HCT116 (cell line): ENCODE data around the gene MED9. TPM values are rescaled to one million over a fixed set of nuclear protein-coding genes. Genes with fewer than 3 reads are reported as not detected.

Experiments
- ATAC-seq: fragments of 200-7000 bp; cut with Tn5 transposase; 2 replicates; pipeline ENCODE4 v1.9.1; 2020; ENCODE audit warnings: mild to moderate bottlenecking, moderate library complexity
- BruUV-seq: library from RNA; stranded (reverse); fragments of 400-500 nt; replicated peaks from 2 replicates; lab custom pipeline; 2021; lab: Mats Ljungman, UMichigan
- CTCF ChIA-PET: fragments of 300-600 bp; sonication (Branson Sonifier 250); formaldehyde crosslinking; loops from one replicate; lab custom pipeline; 2021; ENCODE audit warnings: antibody characterized with exemption; lab: Charles Lee
- POLR2A ChIA-PET: fragments of 300-600, 350-600 bp; sonication (Branson Sonifier 250); formaldehyde crosslinking; loops from one replicate; lab custom pipeline; 2021; ENCODE audit warnings: antibody characterized with exemption; lab: Charles Lee
- RAD21 ChIA-PET, 2 experiments: fragments of 300-600 bp; sonication (Branson Sonifier 250); formaldehyde crosslinking; loops; one replicate each; lab custom pipeline; 2023; ENCODE audit warnings: low total read pairs in 2 of 2; ENCODE audit not compliant: uncharacterized antibody in 2 of 2, unreplicated experiment in 2 of 2, low non-redundant PET in 1 of 2; lab: Charles Lee
- DNase-seq: peaks from one replicate; pipeline ENCODE4 v3.0.0-alpha.2; 2010; ENCODE audit warnings: low read depth, low spot score
- H2AFZ ChIP-seq: fragments of 200-600 bp; shearing (Covaris generic), sonication (generic); 2 replicates; pipeline ENCODE4 v1.6.1; 2017; ENCODE audit warnings: low read depth, mixed run types, mixed read lengths, antibody characterized with exemption, low read length; ENCODE audit not compliant: poor library complexity, severe bottlenecking
- H3K27ac ChIP-seq: 2 replicates; pipeline ENCODE4 v1.5.1; 2012; ENCODE audit warnings: low read depth, low read length
- H3K27me3 ChIP-seq: fragments of 200-600 bp; sonication (generic); 2 replicates; pipeline ENCODE4 v1.6.1; 2016; ENCODE audit warnings: mixed run types, low read length, mixed read lengths; ENCODE audit not compliant: insufficient read depth
- H3K36me3 ChIP-seq, 2 experiments: fragments of 200-500 bp in 1 of 2; fragments of 200-600 bp in 1 of 2; sonication (Bioruptor generic) in 1 of 2; sonication (generic) in 1 of 2; 2 replicates each; pipeline versions ENCODE4 v1.5.1 to v1.6.1; 2014 to 2016; ENCODE audit warnings: low read length in 2 of 2, inconsistent platforms in 1 of 2, mixed read lengths in 1 of 2, mixed run types in 1 of 2; ENCODE audit not compliant: insufficient read depth in 2 of 2, control insufficient read depth in 1 of 2
- H3K4me1 ChIP-seq, 2 experiments: fragments of 200-600 bp in 1 of 2; sonication (generic) in 1 of 2; 2 replicates each; pipeline versions ENCODE4 v1.5.1 to v1.6.1; 2012 to 2017; ENCODE audit warnings: low read length in 2 of 2, inconsistent platforms in 1 of 2, mild to moderate bottlenecking in 1 of 2, mixed read lengths in 1 of 2, mixed run types in 1 of 2, moderate library complexity in 1 of 2; ENCODE audit not compliant: insufficient read depth in 2 of 2, control insufficient read depth in 1 of 2
- H3K4me2 ChIP-seq: fragments of 200-600 bp; sonication (generic); 2 replicates; pipeline ENCODE4 v1.6.1; 2017; ENCODE audit warnings: mixed run types, low read length, mixed read lengths
- H3K4me3 ChIP-seq, 2 experiments: fragments of 200-600 bp in 1 of 2; sonication (generic) in 1 of 2; replicated peaks in 1 of 2; 2 replicates each; pipeline ENCODE4 v1.5.1; 2011 to 2016; ENCODE audit warnings: low read length in 2 of 2, control low read depth in 1 of 2, low read depth in 1 of 2, mild to moderate bottlenecking in 1 of 2, mixed read lengths in 1 of 2, mixed run types in 1 of 2
- H3K79me2 ChIP-seq: fragments of 200-600 bp; sonication (generic); 2 replicates; pipeline ENCODE4 v1.6.1; 2017; ENCODE audit warnings: mild to moderate bottlenecking, mixed run types, low read length, moderate library complexity, mixed read lengths; ENCODE audit not compliant: insufficient read depth
- H3K9ac ChIP-seq: fragments of 200-600 bp; sonication (generic); 2 replicates; pipeline ENCODE4 v1.6.1; 2016; ENCODE audit warnings: low read length, mixed read lengths
- H3K9me2 ChIP-seq: fragments of 200-600 bp; sonication (generic), shearing (Covaris generic); 2 replicates; pipeline ENCODE4 v1.6.1; 2017; ENCODE audit warnings: mixed run types, mild to moderate bottlenecking, moderate library complexity; ENCODE audit not compliant: insufficient read depth
- H3K9me3 ChIP-seq, 2 experiments: fragments of 200-500 bp in 1 of 2; fragments of 200-600 bp in 1 of 2; sonication (Bioruptor generic) in 1 of 2; sonication (generic) in 1 of 2; 2 replicates each; pipeline ENCODE4 v1.6.1; 2014 to 2017; ENCODE audit warnings: low read length in 2 of 2, mixed read lengths in 2 of 2, inconsistent platforms in 1 of 2, low read depth in 1 of 2, mild to moderate bottlenecking in 1 of 2, mixed run types in 1 of 2, moderate library complexity in 1 of 2; ENCODE audit not compliant: control insufficient read depth in 1 of 2, insufficient read depth in 1 of 2
- H4K20me1 ChIP-seq: fragments of 200-600 bp; sonication (generic), shearing (Covaris generic); 2 replicates; pipeline ENCODE4 v1.6.1; 2017; ENCODE audit warnings: mixed run types, mild to moderate bottlenecking, moderate library complexity; ENCODE audit not compliant: insufficient read depth
- EGR1 ChIP-seq: IDR thresholded peaks from 2 replicates; pipeline ENCODE4 v1.6.1; 2012; ENCODE audit warnings: low read depth
- ELF1 ChIP-seq: IDR thresholded peaks from 2 replicates; pipeline ENCODE4 v1.6.1; 2012; ENCODE audit warnings: low read depth, borderline replicate concordance
- EZH2 ChIP-seq: fragments of 200-600 bp; sonication (generic); IDR thresholded peaks from 2 replicates; pipeline ENCODE4 v1.6.1; 2017; ENCODE audit warnings: antibody characterized with exemption, mixed run types
- FOSL1 ChIP-seq: IDR thresholded peaks from 2 replicates; pipeline ENCODE4 v1.6.1; 2012; ENCODE audit warnings: low read depth
- SIN3A ChIP-seq: IDR thresholded peaks from 2 replicates; pipeline ENCODE4 v1.6.1; 2012; ENCODE audit warnings: low read depth
- SP1 ChIP-seq: IDR thresholded peaks from 2 replicates; pipeline ENCODE4 v1.6.1; 2012; ENCODE audit warnings: low read depth
- TCF7L2 ChIP-seq: IDR thresholded peaks from 2 replicates; pipeline ENCODE4 v1.7.0; 2011; ENCODE audit warnings: borderline replicate concordance, inconsistent platforms; ENCODE audit not compliant: insufficient read depth, insufficient read length; ENCODE audit errors: extremely low read depth
- ZBTB33 ChIP-seq: IDR thresholded peaks from 2 replicates; pipeline ENCODE4 v1.6.1; 2011; ENCODE audit warnings: mild to moderate bottlenecking, low read length, moderate library complexity; ENCODE audit not compliant: insufficient replicate concordance; ENCODE audit errors: extremely low read depth
- ZFX ChIP-seq: fragments of 450-650 bp; IDR thresholded peaks from 2 replicates; pipeline ENCODE4 v1.6.1; 2017
- intact Hi-C: fragments of 100-400 bp; cut with micrococcal nuclease; formaldehyde crosslinking; loops from 2 replicates; pipeline ENCODE4 v1.10.0; 2022
- total RNA-seq: library from RNA; stranded (reverse); gene quantifications from one replicate; pipeline ENCODE4 v1.2.1, GENCODE V29; 2021; ENCODE audit not compliant: unreplicated experiment

MED9 gene
- total RNA-seq, 1 experiment from 2014 or later, result 13.9 TPM

- Histone ChIP-seq H4K20me1 (no peaks in the 10 kb centered on the region), H2AFZ (no peak overlapping the region)
Measured at GRCh38 chr17:17540278-17540906, 63.6 kb downstream of the MED9 start.

More at GRCh38 chr17:17540278-17540906, 63.6 kb downstream of the MED9 start:
- intact Hi-C loops, result no loop called here
- ChIA-PET RAD21 (no interaction called here), CTCF (no interaction called here), POLR2A (no interaction called here)
- Histone ChIP-seq H3K4me2 (no peak overlapping the region), H3K27ac (no peak overlapping the region), H3K4me3 (no peak overlapping the region), H3K9me3 (no peaks in the 10 kb centered on the region), H3K36me3 (no peaks in the 10 kb centered on the region), H3K4me1 (no peaks in the 10 kb centered on the region), H3K79me2 (no peaks in the 10 kb centered on the region), H3K9ac (no peak overlapping the region), H3K27me3 (no peaks in the 10 kb centered on the region), H3K9me2 (no peaks in the 10 kb centered on the region)
- no TSS peak for BruUV-seq
- TF ChIP-seq EGR1, result no peak
- TF ChIP-seq SIN3A, result no peak
- TF ChIP-seq FOSL1, result no peak
- no peak for TF ChIP-seq SP1
- TF ChIP-seq TCF7L2, result no peak
- TF ChIP-seq EZH2, result no peak
- no peak for TF ChIP-seq ELF1
- no peak for TF ChIP-seq ZBTB33
- no peak for TF ChIP-seq ZFX
- ATAC-seq, result no peak
- DNase-seq, result no peak
